ENCODE results near the gene FGD5. TPM values are rescaled to one million over a fixed set of nuclear protein-coding genes. Genes with fewer than 3 reads are reported as not detected.

The FGD5 gene
- total and polyA plus RNA-seq, 2 experiments from 2014 or later: 7.4 to 12.2 TPM

GRCh38 chr3:14839236-14839635 is 20.5 kb downstream of the FGD5 start:
- no peaks in the 10 kb centered on the region for H3K79me2 ChIP-seq (replicated peaks; ENCODE audit: insufficient read depth)
- H3K4me1 ChIP-seq (ENCODE audit: insufficient read depth): peaks cover 11% of the 10 kb centered on the region
- no peak overlapping the region for H3K4me3 Mint-ChIP-seq
- H3K4me3 ChIP-seq: no peak overlapping the region
- H3K4me2 ChIP-seq: 0 out of 2 replicates have a peak overlapping the region, but pooled peaks have one; percentile 30
- H3K36me3 Mint-ChIP-seq (ENCODE audit: low read depth): no peaks in the 10 kb centered on the region
- no peaks in the 10 kb centered on the region for H3K27me3 ChIP-seq (ENCODE audit: insufficient read depth)
- peak overlapping the region; percentile 87 for H3K27ac Mint-ChIP-seq
- peak; percentile 55 for DNase-seq (ENCODE audit: low spot score)
- no peak overlapping the region for H3K27ac ChIP-seq (ENCODE audit: low read depth)
- H3K9me3 Mint-ChIP-seq: no peaks in the 10 kb centered on the region
- H4K20me1 ChIP-seq (replicated peaks; ENCODE audit: insufficient read depth): no peaks in the 10 kb centered on the region
- no peaks in the 10 kb centered on the region for H3K36me3 ChIP-seq (ENCODE audit: insufficient read depth)
- no peaks in the 10 kb centered on the region for H3K9me2 ChIP-seq (ENCODE audit: insufficient read depth)
- no peaks in the 10 kb centered on the region for H3F3A ChIP-seq (replicated peaks; ENCODE audit: low read depth)
- peaks cover 33% of the 10 kb centered on the region for H3K4me1 Mint-ChIP-seq
- TF ChIP-seq REST (IDR thresholded peaks at IDR 0.05; ENCODE audit: unreplicated experiment) (no peak), CTCF (conservative IDR thresholded peaks at IDR 0.05; ENCODE audit: low read depth in 2 of 2) (peak; percentile 9 to 21; a peak in 1 of 4 replicates)
- no peak overlapping the region for H2AFZ ChIP-seq
- peak; percentile 63 for ATAC-seq
- H3K27me3 Mint-ChIP-seq (ENCODE audit: insufficient read depth, low read depth, poor library complexity): peaks cover 11% of the 10 kb centered on the region

GRCh38 chr3:14841836-14842235 is 23.1 kb downstream of the FGD5 start:
- no peak overlapping the region for H3K27ac Mint-ChIP-seq
- Histone ChIP-seq H3F3A (replicated peaks; ENCODE audit: low read depth) (no peaks in the 10 kb centered on the region), H3K79me2 (replicated peaks; ENCODE audit: insufficient read depth) (no peaks in the 10 kb centered on the region), H3K36me3 (ENCODE audit: insufficient read depth) (no peaks in the 10 kb centered on the region), H3K27ac (ENCODE audit: low read depth) (no peak overlapping the region), H3K4me2 (no peak overlapping the region), H3K9me2 (ENCODE audit: insufficient read depth) (no peaks in the 10 kb centered on the region), H3K27me3 (ENCODE audit: insufficient read depth) (no peaks in the 10 kb centered on the region), H4K20me1 (replicated peaks; ENCODE audit: insufficient read depth) (no peaks in the 10 kb centered on the region), H3K4me3 (no peak overlapping the region), H2AFZ (no peak overlapping the region), H3K4me1 (ENCODE audit: insufficient read depth) (peaks cover 15% of the 10 kb centered on the region)
- ATAC-seq: no peak
- H3K4me3 Mint-ChIP-seq: no peak overlapping the region
- H3K27me3 Mint-ChIP-seq (ENCODE audit: insufficient read depth, low read depth, poor library complexity): peaks cover 7% of the 10 kb centered on the region
- peaks cover 45% of the 10 kb centered on the region for H3K4me1 Mint-ChIP-seq
- H3K9me3 Mint-ChIP-seq: no peaks in the 10 kb centered on the region
- H3K36me3 Mint-ChIP-seq (ENCODE audit: low read depth): no peaks in the 10 kb centered on the region
- no peak for DNase-seq (ENCODE audit: low spot score)
- TF ChIP-seq ZNF462 (CRISPR knock-in tag; IDR thresholded peaks at IDR 0.05) (no peak), ZNF114 (CRISPR knock-in tag; IDR thresholded peaks at IDR 0.05) (no peak), REST (IDR thresholded peaks at IDR 0.05; ENCODE audit: unreplicated experiment) (no peak), CREB1 (CRISPR knock-in tag; IDR thresholded peaks at IDR 0.05; ENCODE audit: low read depth) (no peak), EZH2phosphoT487 (IDR thresholded peaks at IDR 0.05; ENCODE audit: unreplicated experiment) (no peak)
